ENCODE data around the gene TMEM95.

- no peak for TF ChIP-seq TAF1 (IDR thresholded peaks at IDR 0.05; ENCODE audit: borderline replicate concordance, low read depth, low read length)
- TF ChIP-seq POLR2A (IDR thresholded peaks at IDR 0.05; ENCODE audit: low read depth, low read length) = no peak
- no peak for TF ChIP-seq POLR2AphosphoS5 (IDR thresholded peaks at IDR 0.05; ENCODE audit: low read depth, low read length)
Observed at GRCh38 chr17:7396147-7396546, 41.2 kb downstream of the TMEM95 start.

Data from GM12892 (cell line).